RWPE2 (cell line): Measurements from ENCODE around the gene L3MBTL4.

Source experiments
- ATAC-seq: fragments of 200-7000 bp; cut with Tn5 transposase; 3 replicates; pipeline ENCODE4 v1.9.1; 2021; ENCODE audit warnings: low read depth
- DNase-seq: peaks from one replicate; pipeline ENCODE4 v3.0.0-alpha.2; 2020; ENCODE audit warnings: low spot score
- H3K27ac ChIP-seq: fragments of 450-650 bp; 2 replicates; pipeline ENCODE4 v1.5.1; 2017; ENCODE audit warnings: mild to moderate bottlenecking; ENCODE audit not compliant: poor library complexity, severe bottlenecking
- H3K27me3 ChIP-seq: fragments of 250-450 bp; sonication (Bioruptor Pico); 2 replicates; pipeline ENCODE4 v1.5.1; 2021; ENCODE audit warnings: mild to moderate bottlenecking, moderate library complexity; ENCODE audit not compliant: insufficient read depth, poor library complexity, severe bottlenecking
- H3K36me3 ChIP-seq: fragments of 250-450 bp; sonication (Bioruptor Pico); 2 replicates; pipeline ENCODE4 v1.5.1; 2020; ENCODE audit warnings: low read depth, mild to moderate bottlenecking, moderate library complexity
- H3K4me1 ChIP-seq: fragments of 250-450 bp; sonication (Bioruptor Pico); 2 replicates; pipeline ENCODE4 v1.5.1; 2021; ENCODE audit warnings: mild to moderate bottlenecking, moderate library complexity; ENCODE audit not compliant: insufficient read depth, poor library complexity, severe bottlenecking
- H3K4me3 ChIP-seq: fragments of 250-450 bp; sonication (Bioruptor Pico); 2 replicates; pipeline ENCODE4 v1.5.1; 2021; ENCODE audit warnings: mild to moderate bottlenecking, moderate library complexity; ENCODE audit not compliant: severe bottlenecking
- H3K9me3 ChIP-seq: fragments of 250-450 bp; sonication (Bioruptor Pico); 2 replicates; pipeline ENCODE4 v1.5.1; 2021; ENCODE audit warnings: mild to moderate bottlenecking, moderate library complexity; ENCODE audit not compliant: severe bottlenecking
- TF ChIP-seq, protein P1 (sequence below): fragments of 450-650 bp; IDR thresholded peaks from one replicate; pipeline ENCODE4 v1.5.1; 2017; ENCODE audit warnings: mild to moderate bottlenecking, moderate library complexity; ENCODE audit not compliant: poor library complexity, severe bottlenecking

Gene L3MBTL4

DNA sequence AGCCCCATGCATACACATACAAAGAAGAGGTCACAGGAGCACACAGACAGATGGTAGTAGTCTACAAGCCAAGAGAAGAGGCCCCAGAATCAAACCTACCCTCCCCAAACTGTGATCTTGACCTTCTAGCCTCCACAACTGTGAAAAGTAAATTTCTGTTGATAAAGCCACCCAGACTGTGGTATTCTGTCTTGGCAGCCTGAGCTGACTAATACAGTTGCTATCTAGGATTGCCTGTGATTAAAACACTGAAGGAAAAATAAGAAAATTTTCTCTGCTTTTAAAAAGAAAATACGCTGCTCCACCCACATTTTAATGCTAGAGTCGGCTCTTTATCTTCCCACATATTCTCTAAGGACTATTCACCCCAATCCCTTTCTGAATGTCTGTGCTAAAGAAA lies 375.7 kb downstream of the L3MBTL4 start:
- no peak for DNase-seq
- peaks cover 5% of the 10 kb centered on the region for H3K9me3 ChIP-seq
- no peak overlapping the region for H3K27ac ChIP-seq
- TF ChIP-seq, protein P1, sequence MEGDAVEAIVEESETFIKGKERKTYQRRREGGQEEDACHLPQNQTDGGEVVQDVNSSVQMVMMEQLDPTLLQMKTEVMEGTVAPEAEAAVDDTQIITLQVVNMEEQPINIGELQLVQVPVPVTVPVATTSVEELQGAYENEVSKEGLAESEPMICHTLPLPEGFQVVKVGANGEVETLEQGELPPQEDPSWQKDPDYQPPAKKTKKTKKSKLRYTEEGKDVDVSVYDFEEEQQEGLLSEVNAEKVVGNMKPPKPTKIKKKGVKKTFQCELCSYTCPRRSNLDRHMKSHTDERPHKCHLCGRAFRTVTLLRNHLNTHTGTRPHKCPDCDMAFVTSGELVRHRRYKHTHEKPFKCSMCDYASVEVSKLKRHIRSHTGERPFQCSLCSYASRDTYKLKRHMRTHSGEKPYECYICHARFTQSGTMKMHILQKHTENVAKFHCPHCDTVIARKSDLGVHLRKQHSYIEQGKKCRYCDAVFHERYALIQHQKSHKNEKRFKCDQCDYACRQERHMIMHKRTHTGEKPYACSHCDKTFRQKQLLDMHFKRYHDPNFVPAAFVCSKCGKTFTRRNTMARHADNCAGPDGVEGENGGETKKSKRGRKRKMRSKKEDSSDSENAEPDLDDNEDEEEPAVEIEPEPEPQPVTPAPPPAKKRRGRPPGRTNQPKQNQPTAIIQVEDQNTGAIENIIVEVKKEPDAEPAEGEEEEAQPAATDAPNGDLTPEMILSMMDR = no peak
- H3K27me3 ChIP-seq = no peaks in the 10 kb centered on the region
- ATAC-seq = no peak
- H3K4me1 ChIP-seq = no peaks in the 10 kb centered on the region
- no peaks in the 10 kb centered on the region for H3K36me3 ChIP-seq
- H3K4me3 ChIP-seq = no peak overlapping the region

DNA sequence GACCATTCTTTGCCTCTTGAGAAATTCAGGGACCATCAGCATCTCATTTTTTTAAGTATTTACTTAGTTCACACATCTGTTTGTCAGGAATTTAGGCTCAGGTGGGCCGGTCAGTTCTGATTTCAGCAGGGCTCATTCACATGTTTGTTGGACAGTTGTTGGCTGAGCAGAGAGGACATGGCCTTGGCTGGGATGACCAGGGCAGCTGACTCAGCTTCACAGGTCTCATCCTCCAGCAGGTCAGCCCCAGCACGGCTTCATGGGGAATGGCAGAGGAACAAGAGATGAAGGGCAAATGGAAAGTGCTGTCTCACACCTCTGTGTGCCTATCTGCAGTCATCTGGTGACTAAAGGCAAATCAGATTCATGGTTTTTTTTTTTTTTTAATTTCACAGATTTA lies 383.3 kb downstream of the L3MBTL4 start:
- Histone ChIP-seq H3K27me3 (no peaks in the 10 kb centered on the region), H3K9me3 (peaks cover 4% of the 10 kb centered on the region), H3K36me3 (no peaks in the 10 kb centered on the region), H3K4me1 (no peaks in the 10 kb centered on the region), H3K4me3 (no peak overlapping the region), H3K27ac (no peak overlapping the region)
- DNase-seq = no peak
- TF ChIP-seq, protein P1 = no peak
- ATAC-seq = no peak

DNA sequence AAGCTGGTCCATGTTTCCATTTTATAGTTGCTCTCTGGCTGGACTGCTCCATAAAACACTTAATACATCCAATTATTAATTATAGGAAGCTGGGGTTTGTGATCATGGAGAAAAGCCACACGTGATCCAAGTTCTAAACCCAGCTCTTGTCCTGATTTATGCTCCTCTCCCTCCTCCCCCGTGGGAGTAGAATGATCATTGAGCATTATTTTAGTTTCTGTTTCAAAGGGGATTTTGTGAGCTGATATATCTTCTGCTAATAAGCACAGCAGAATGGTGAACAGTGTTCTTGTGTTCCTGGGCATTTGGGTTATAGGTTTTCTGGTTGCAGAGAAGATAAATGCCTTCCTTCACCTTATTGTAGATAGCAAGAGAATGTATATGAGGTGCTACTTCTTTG lies 383.7 kb downstream of the L3MBTL4 start:
- Histone ChIP-seq H3K36me3 (no peaks in the 10 kb centered on the region), H3K9me3 (peaks cover under 1% of the 10 kb centered on the region), H3K27me3 (no peaks in the 10 kb centered on the region), H3K4me3 (no peak overlapping the region), H3K4me1 (no peaks in the 10 kb centered on the region), H3K27ac (no peak overlapping the region)
- ATAC-seq = no peak
- DNase-seq = no peak
- TF ChIP-seq, protein P1 = no peak

DNA sequence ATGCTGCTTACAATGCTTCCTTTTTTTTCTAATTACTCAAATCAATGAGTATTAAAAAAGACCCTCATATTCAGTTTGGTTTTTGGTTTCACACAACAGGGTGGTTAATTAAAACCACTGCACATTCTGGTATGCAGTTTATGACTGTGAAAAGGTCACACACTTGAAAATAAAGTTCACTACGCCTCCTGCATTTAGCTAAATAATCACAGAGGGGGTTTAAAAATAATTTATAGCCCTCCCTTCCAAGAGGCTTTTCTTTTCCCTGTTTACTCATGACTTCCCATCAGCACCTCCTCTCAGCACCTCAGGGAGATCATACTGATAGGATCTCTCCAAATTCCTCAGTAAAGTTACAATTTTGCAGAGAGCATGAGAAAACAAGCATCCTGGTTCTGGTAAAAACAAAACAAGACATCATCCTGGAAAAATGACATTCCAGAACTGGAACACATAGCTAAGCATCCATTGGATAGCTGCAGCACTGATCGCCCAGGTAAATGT lies 389.9 kb downstream of the L3MBTL4 start:
- Histone ChIP-seq H3K36me3 (no peaks in the 10 kb centered on the region), H3K27me3 (no peaks in the 10 kb centered on the region), H3K4me3 (no peak overlapping the region), H3K9me3 (no peaks in the 10 kb centered on the region), H3K27ac (no peak overlapping the region), H3K4me1 (no peaks in the 10 kb centered on the region)
- TF ChIP-seq, protein P1 = no peak
- DNase-seq (no peak), ATAC-seq (no peak)

DNA sequence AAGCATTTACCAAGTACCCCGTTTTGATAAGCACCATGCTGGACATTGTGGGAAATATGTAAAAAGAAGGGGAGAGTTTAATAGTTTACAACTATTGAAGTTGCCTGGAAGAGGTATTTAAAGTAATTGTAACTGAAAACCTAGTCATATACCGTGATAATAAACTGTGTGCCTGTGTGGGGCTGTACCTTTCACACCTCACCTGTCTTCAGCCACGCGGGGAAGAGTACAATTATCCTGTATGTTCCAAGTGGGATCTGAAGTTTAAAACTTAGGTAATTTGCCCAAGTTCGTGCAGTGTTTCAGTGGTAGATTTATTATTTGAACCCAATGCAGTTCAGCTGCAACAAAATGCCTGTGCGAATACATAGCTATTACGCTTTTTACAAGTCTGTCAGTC lies 391.2 kb downstream of the L3MBTL4 start:
- no peaks in the 10 kb centered on the region for H3K27me3 ChIP-seq
- no peaks in the 10 kb centered on the region for H3K4me1 ChIP-seq
- no peak for DNase-seq
- H3K4me3 ChIP-seq = no peak overlapping the region
- no peaks in the 10 kb centered on the region for H3K36me3 ChIP-seq
- H3K9me3 ChIP-seq = no peaks in the 10 kb centered on the region
- no peak overlapping the region for H3K27ac ChIP-seq
- TF ChIP-seq, protein P1 = no peak
- no peak for ATAC-seq
